MM.1S (cell line): ENCODE results near the gene CYTL1.

ENCODE experiments used
- CTCF ChIP-seq: fragments of 300-600 bp; sonication (generic); IDR thresholded peaks from 2 replicates; pipeline ENCODE4 v1.5.1; 2016; ENCODE audit warnings: antibody characterized with exemption, low read length, mixed read lengths
- EZH2 ChIP-seq: fragments of 300-600 bp; sonication (generic); optimal IDR thresholded peaks from 2 replicates; pipeline ENCODE3; 2017; ENCODE audit warnings: low read depth, mild to moderate bottlenecking, antibody characterized with exemption, low read length, mixed read lengths

GRCh38 chr4:4971796-4972195 lies 47.5 kb downstream of the CYTL1 start:
- TF ChIP-seq CTCF (no peak), EZH2 (no peak)
